Loucy (cell line): ENCODE results near the gene HGS.

Source experiments
- CTCF ChIP-seq: fragments of 200-600 bp; sonication (generic); conservative IDR thresholded peaks from 2 replicates; pipeline ENCODE4 v1.5.1; 2014; ENCODE audit warnings: mild to moderate bottlenecking, antibody characterized with exemption, low read length
- EZH2phosphoT487 ChIP-seq: fragments of 200-600 bp; IDR thresholded peaks from 2 replicates; pipeline ENCODE4 v1.6.1; 2018; ENCODE audit warnings: antibody characterized with exemption, mild to moderate bottlenecking, moderate library complexity, borderline replicate concordance

- TF ChIP-seq CTCF, result no peak
- TF ChIP-seq EZH2phosphoT487, result no peak
Observed at GRCh38 chr17:81735264-81736102, 51.7 kb downstream of the HGS start.
